ENCODE data around the gene ARL6IP5.

- TF ChIP-seq ZNF277 (CRISPR knock-in tag; IDR thresholded peaks at IDR 0.05; ENCODE audit: borderline replicate concordance), result no peak
- no peak for TF ChIP-seq TARDBP (IDR thresholded peaks at IDR 0.05)
- TF ChIP-seq EZH2 (IDR thresholded peaks at IDR 0.05; ENCODE audit: borderline replicate concordance, low read depth, low read length), result no peak
- TF ChIP-seq ZNF24 (IDR thresholded peaks at IDR 0.05), result no peak
- no peak for TF ChIP-seq FOXP1 (CRISPR knock-in tag; IDR thresholded peaks at IDR 0.05)
- TF ChIP-seq MYNN (IDR thresholded peaks at IDR 0.05), result no peak
- TF ChIP-seq MYNN (CRISPR knock-in tag; IDR thresholded peaks at IDR 0.05), result no peak
- TF ChIP-seq ZNF354B (CRISPR knock-in tag; IDR thresholded peaks at IDR 0.05), result no peak
- TF ChIP-seq MAX (CRISPR knock-in tag; IDR thresholded peaks at IDR 0.05), result no peak
- TF ChIP-seq CTCF (IDR thresholded peaks at IDR 0.05 in 2 of 3, conservative IDR thresholded peaks at IDR 0.05 in 1 of 3; ENCODE audit: insufficient read depth in 2 of 3, low read depth in 1 of 3, low read length in 3 of 3), result no peak
These were observed 12.8 kb downstream of the ARL6IP5 start for GRCh38 chr3:69097407-69098086.

Data from K562 (cell line).